Measurements from ENCODE around the gene BCAS2.

Gene BCAS2

GRCh38 chr1:114554577-114554976, 26.8 kb downstream of the BCAS2 start:
- no peak for DNase-seq

GRCh38 chr1:114552106-114552639, 29.2 kb downstream of the BCAS2 start:
- no peak for DNase-seq

- DNase-seq, result no peak
Observed at GRCh38 chr1:114551400-114551799, 30.0 kb downstream of the BCAS2 start.

GRCh38 chr1:114550336-114550735, 31.1 kb downstream of the BCAS2 start:
- no peak for DNase-seq

- no peak for DNase-seq
Observed at GRCh38 chr1:114549137-114549536, 32.3 kb downstream of the BCAS2 start.

GRCh38 chr1:114547076-114547475, 34.3 kb downstream of the BCAS2 start:
- DNase-seq, result no peak

- DNase-seq, result no peak
Observed at GRCh38 chr1:114545796-114546195, 35.6 kb downstream of the BCAS2 start.

- DNase-seq, result no peak
Observed at GRCh38 chr1:114545315-114545714, 36.1 kb downstream of the BCAS2 start.

- DNase-seq, result no peak
Observed at GRCh38 chr1:114540821-114541220, 40.6 kb downstream of the BCAS2 start.

- no peak for DNase-seq
Observed at GRCh38 chr1:114540272-114540671, 41.1 kb downstream of the BCAS2 start.

- no peak for DNase-seq
Observed at GRCh38 chr1:114536043-114536442, 45.4 kb downstream of the BCAS2 start.

- no peak for DNase-seq
Observed at GRCh38 chr1:114535401-114535800, 46.0 kb downstream of the BCAS2 start.

GRCh38 chr1:114531094-114531493, 50.3 kb downstream of the BCAS2 start:
- DNase-seq, result no peak

- DNase-seq, result no peak
Observed at GRCh38 chr1:114530224-114530623, 51.2 kb downstream of the BCAS2 start.

- no peak for DNase-seq
Observed at GRCh38 chr1:114524944-114525343, 56.5 kb downstream of the BCAS2 start.

- DNase-seq, result no peak
Observed at GRCh38 chr1:114522264-114522575, 59.2 kb downstream of the BCAS2 start.

- DNase-seq, result no peak
Observed at GRCh38 chr1:114521396-114522263, 59.8 kb downstream of the BCAS2 start.

Data from SIG-M5 (cell line).